Measurements from ENCODE around the gene BCAP29. TPM values are rescaled to one million over a fixed set of nuclear protein-coding genes. Genes with fewer than 3 reads are reported as not detected.

The BCAP29 gene
- total and polyA plus RNA-seq, 2 donors (not counting 3 experiments of a cell fraction or from before 2014, with no cell fraction given): 122 to 162 TPM

GRCh38 chr7:107667341-107667740 lies 87.3 kb downstream of the BCAP29 start:
- ChIA-PET POLR2A (no interaction called here), CTCF (no interaction called here)
- intact Hi-C loops (cut with micrococcal nuclease) (no loop called here), dilution Hi-C loops (cut with MboI; ENCODE audit: extremely low pct_ligation_motif_present, low sequenced_read_pairs) (no loop called here)
- Histone ChIP-seq H3K9me3 (replicated peaks; ENCODE audit: control insufficient read depth, insufficient read depth, low read length) (no peaks in the 10 kb centered on the region), H3K4me1 (ENCODE audit: control insufficient read depth, extremely low read depth, insufficient read depth, low read length) (no peaks in the 10 kb centered on the region), H4K20me1 (replicated peaks; ENCODE audit: control insufficient read depth, extremely low read depth, insufficient read depth, low read length) (no peaks in the 10 kb centered on the region), H3K9ac (replicated peaks; ENCODE audit: extremely low read depth, insufficient read depth, low read length) (no peak overlapping the region), H3K79me2 (ENCODE audit: control insufficient read depth, insufficient read depth, low read length) (no peaks in the 10 kb centered on the region), H3K27ac (ENCODE audit: insufficient read depth, low read depth, low read length) (no peak overlapping the region), H3K9me1 (replicated peaks; ENCODE audit: control insufficient read depth, extremely low read depth, insufficient read depth, low read length) (no peaks in the 10 kb centered on the region), H3K4me2 (ENCODE audit: insufficient read depth, low read length) (no peak overlapping the region), H3K36me3 (ENCODE audit: control insufficient read depth in 2 of 2, extremely low read depth in 1 of 2, insufficient read depth in 2 of 2, low read length in 2 of 2) (no peaks in the 10 kb centered on the region), H2AFZ (ENCODE audit: low read depth, low read length) (no peak overlapping the region), H3K27me3 (ENCODE audit: control insufficient read depth in 2 of 2, insufficient read depth in 2 of 2, low read length in 2 of 2) (peaks cover 7 to 23% of the 10 kb centered on the region in 2 experiments), H3K4me3 (replicated peaks in 1 of 3; ENCODE audit: insufficient read depth in 1 of 3, low read depth in 1 of 3, low read length in 3 of 3) (no peak overlapping the region)
- TF ChIP-seq GATA2 (IDR thresholded peaks at IDR 0.05; ENCODE audit: insufficient read depth, insufficient read length, low read depth, low read length): no peak
- no peak for TF ChIP-seq MAX (IDR thresholded peaks at IDR 0.05; ENCODE audit: insufficient read depth, insufficient read length)
- no peak for DNase-seq (ENCODE audit: low read depth, low spot score)
- no TSS peak for BruUV-seq (replicated peaks)
- FAIRE-seq: no peak

- H3K4me2 ChIP-seq (ENCODE audit: insufficient read depth, low read length): no peak overlapping the region
- no TSS peak for BruUV-seq (replicated peaks)
- FAIRE-seq (no peak), DNase-seq (ENCODE audit: low read depth, low spot score) (no peak)
- intact Hi-C loops (cut with micrococcal nuclease): no loop called here
- H3K9me1 ChIP-seq (replicated peaks; ENCODE audit: control insufficient read depth, extremely low read depth, insufficient read depth, low read length): no peaks in the 10 kb centered on the region
- no peaks in the 10 kb centered on the region for H3K79me2 ChIP-seq (ENCODE audit: control insufficient read depth, insufficient read depth, low read length)
- dilution Hi-C loops (cut with MboI; ENCODE audit: extremely low pct_ligation_motif_present, low sequenced_read_pairs): no loop called here
- H4K20me1 ChIP-seq (replicated peaks; ENCODE audit: control insufficient read depth, extremely low read depth, insufficient read depth, low read length): no peaks in the 10 kb centered on the region
- peaks cover 7 to 18% of the 10 kb centered on the region in 2 experiments for H3K27me3 ChIP-seq (ENCODE audit: control insufficient read depth in 2 of 2, insufficient read depth in 2 of 2, low read length in 2 of 2)
- H2AFZ ChIP-seq (ENCODE audit: low read depth, low read length): no peak overlapping the region
- TF ChIP-seq MYC (IDR thresholded peaks at IDR 0.05; ENCODE audit: low read depth, low read length) (no peak), FOS (IDR thresholded peaks at IDR 0.05; ENCODE audit: borderline replicate concordance, insufficient read depth, low read length) (no peak)
- no peak overlapping the region for H3K9ac ChIP-seq (replicated peaks; ENCODE audit: extremely low read depth, insufficient read depth, low read length)
- ChIA-PET CTCF (no interaction called here), POLR2A (no interaction called here)
- H3K4me3 ChIP-seq (replicated peaks in 1 of 3; ENCODE audit: insufficient read depth in 1 of 3, low read depth in 1 of 3, low read length in 3 of 3): no peak overlapping the region
- H3K27ac ChIP-seq (ENCODE audit: insufficient read depth, low read depth, low read length): no peak overlapping the region
- no peaks in the 10 kb centered on the region for H3K9me3 ChIP-seq (replicated peaks; ENCODE audit: control insufficient read depth, insufficient read depth, low read length)
- H3K4me1 ChIP-seq (ENCODE audit: control insufficient read depth, extremely low read depth, insufficient read depth, low read length): no peaks in the 10 kb centered on the region
- H3K36me3 ChIP-seq (ENCODE audit: control insufficient read depth in 2 of 2, extremely low read depth in 1 of 2, insufficient read depth in 2 of 2, low read length in 2 of 2): no peaks in the 10 kb centered on the region
Measured at GRCh38 chr7:107668296-107668695, 88.2 kb downstream of the BCAP29 start.

Small RNAs within 50 kb of the gene (small RNA-seq; reads per million reads assigned to genes)
- not detected for gene BANF1P5 (ENCODE audit: insufficient read depth, insufficient read length, low read depth, low replicate concordance)
- not detected for gene RF01233 (ENCODE audit: insufficient read depth, insufficient read length, low read depth, low replicate concordance)

Other genes with a start within 250 kb of the BCAP29 start
- gene GPR22, start 110.2 kb upstream of the BCAP29 start, total RNA-seq: not detected in 2 replicates
- not detected in 2 replicates for gene GPR22, start 110.2 kb upstream of the BCAP29 start, polyA plus RNA-seq
- gene COG5, start 16.3 kb upstream of the BCAP29 start, total RNA-seq: 42.4 and 45.3 TPM in 2 replicates
- 18.0 and 18.8 TPM in 2 replicates for gene COG5, start 16.3 kb upstream of the BCAP29 start, polyA plus RNA-seq
- gene DUS4L, start 16.3 kb upstream of the BCAP29 start, total RNA-seq: 9.6 and 9.8 TPM in 2 replicates
- 1.7 and 2.5 TPM in 2 replicates for gene DUS4L, start 16.3 kb upstream of the BCAP29 start, polyA plus RNA-seq
- gene SLC26A4, start 80.6 kb downstream of the BCAP29 start, total RNA-seq: 0.77 and 1.3 TPM in 2 replicates
- gene SLC26A4, start 80.6 kb downstream of the BCAP29 start, polyA plus RNA-seq: 0.49 and 0.79 TPM in 2 replicates
- 30.6 and 31.1 TPM in 2 replicates for gene CBLL1, start 163.9 kb downstream of the BCAP29 start, total RNA-seq
- 23.1 and 23.8 TPM in 2 replicates for gene CBLL1, start 163.9 kb downstream of the BCAP29 start, polyA plus RNA-seq
- gene SLC26A3, start 223.0 kb downstream of the BCAP29 start, total RNA-seq: not detected in 2 replicates
- not detected in 2 replicates for gene SLC26A3, start 223.0 kb downstream of the BCAP29 start, polyA plus RNA-seq

Data from endothelial cell of umbilical vein (primary cell).